Neuronal stem cell (in vitro differentiated cells): ENCODE measurements around the gene ZFR2.

ENCODE experiments used
- DNase-seq: peaks from one replicate; pipeline ENCODE4 v3.0.0-alpha.2; 2013; ENCODE audit warnings: low spot score
- H2AFZ ChIP-seq: one replicate; pipeline ENCODE4 v1.6.1; 2013; ENCODE audit warnings: mild to moderate bottlenecking, low read length, inconsistent platforms
- H2AK5ac ChIP-seq: 2 replicates; pipeline ENCODE4 v1.6.1; 2013; ENCODE audit warnings: low read depth, mild to moderate bottlenecking, inconsistent platforms, low read length, moderate library complexity, mixed read lengths
- H2BK120ac ChIP-seq: 2 replicates; pipeline ENCODE4 v1.6.1; 2013; ENCODE audit warnings: low read depth, mild to moderate bottlenecking, inconsistent platforms, low read length, moderate library complexity, mixed read lengths
- H2BK12ac ChIP-seq: one replicate; pipeline ENCODE4 v1.6.1; 2013; ENCODE audit warnings: low read length, inconsistent platforms
- H2BK15ac ChIP-seq: 2 replicates; pipeline ENCODE4 v1.6.1; 2013; ENCODE audit warnings: mild to moderate bottlenecking, low read length, inconsistent platforms, mixed read lengths
- H2BK5ac ChIP-seq: one replicate; pipeline ENCODE4 v1.6.1; 2013; ENCODE audit warnings: inconsistent platforms, mild to moderate bottlenecking, low read length, moderate library complexity
- H3K14ac ChIP-seq: one replicate; pipeline ENCODE4 v1.6.1; 2013; ENCODE audit warnings: low read length, inconsistent platforms
- H3K18ac ChIP-seq: 2 replicates; pipeline ENCODE4 v1.6.1; 2013; ENCODE audit warnings: low read length, inconsistent platforms
- H3K23ac ChIP-seq: 2 replicates; pipeline ENCODE4 v1.6.1; 2013; ENCODE audit warnings: low read depth, mild to moderate bottlenecking, mixed read lengths, low read length, inconsistent platforms; ENCODE audit not compliant: poor library complexity
- H3K27ac ChIP-seq: replicated peaks from 3 replicates; pipeline ENCODE4 v1.5.1; 2013; ENCODE audit warnings: low read length, inconsistent platforms
- H3K27me3 ChIP-seq, 3 experiments: 2 replicates each; pipeline ENCODE4 v1.6.1; 2013; ENCODE audit warnings: low read length in 3 of 3, mild to moderate bottlenecking in 2 of 3, inconsistent platforms in 1 of 3, low read depth in 1 of 3, mixed read lengths in 1 of 3, moderate library complexity in 1 of 3; ENCODE audit not compliant: control insufficient read depth in 3 of 3, insufficient read depth in 3 of 3
- H3K36me3 ChIP-seq, 2 donors: replicated peaks in 1 of 2; 2 replicates each; pipeline ENCODE4 v1.6.1; 2013; ENCODE audit warnings: low read length in 2 of 2; ENCODE audit not compliant: control insufficient read depth in 2 of 2, insufficient read depth in 2 of 2
- H3K4ac ChIP-seq: 2 replicates; pipeline ENCODE4 v1.6.1; 2013; ENCODE audit warnings: inconsistent platforms, mild to moderate bottlenecking, low read length, moderate library complexity
- H3K4me1 ChIP-seq, 2 donors: 1 replicate in 1 of 2; 2 replicates in 1 of 2; pipeline ENCODE4 v1.6.1; 2013; ENCODE audit warnings: low read length in 2 of 2, low read depth in 1 of 2; ENCODE audit not compliant: control insufficient read depth in 2 of 2, insufficient read depth in 1 of 2
- H3K4me2 ChIP-seq: one replicate; pipeline ENCODE4 v1.6.1; 2013; ENCODE audit warnings: mild to moderate bottlenecking, low read length, inconsistent platforms; ENCODE audit not compliant: insufficient read depth, poor library complexity, severe bottlenecking
- H3K4me3 ChIP-seq, 2 donors: 2 replicates each; pipeline ENCODE4 v1.5.1; 2013; ENCODE audit warnings: low read length in 2 of 2, mild to moderate bottlenecking in 2 of 2, inconsistent platforms in 1 of 2, moderate library complexity in 1 of 2
- H3K79me1 ChIP-seq: one replicate; pipeline ENCODE4 v1.6.1; 2013; ENCODE audit warnings: low read depth, mild to moderate bottlenecking, inconsistent platforms, low read length, moderate library complexity
- H3K9ac ChIP-seq: one replicate; pipeline ENCODE4 v1.6.1; 2013; ENCODE audit warnings: mild to moderate bottlenecking, low read depth, low read length, inconsistent platforms; ENCODE audit not compliant: poor library complexity
- H3K9me3 ChIP-seq, 2 donors: replicated peaks in 1 of 2; 2 replicates each; pipeline versions ENCODE3 to v1.6.1; 2013; ENCODE audit warnings: low read length in 2 of 2, mild to moderate bottlenecking in 2 of 2, inconsistent platforms in 1 of 2, low read depth in 1 of 2, mixed read lengths in 1 of 2, moderate library complexity in 1 of 2; ENCODE audit not compliant: control insufficient read depth in 2 of 2, insufficient read depth in 1 of 2
- H4K8ac ChIP-seq: one replicate; pipeline ENCODE4 v1.6.1; 2013; ENCODE audit warnings: low read depth, mild to moderate bottlenecking, inconsistent platforms, low read length, moderate library complexity
- H4K91ac ChIP-seq: one replicate; pipeline ENCODE4 v1.6.1; 2013; ENCODE audit warnings: low read length, low read depth, mild to moderate bottlenecking, inconsistent platforms; ENCODE audit not compliant: poor library complexity
- WGBS, 2 donors: extraction: QIAGEN DNeasy Blood & Tissue Kit; methylation state at CpG; one replicate each; pipeline ENCODE4 v1.1.7; 2013; ENCODE audit warnings: missing lambda C conversion rate in 2 of 2, mixed read lengths in 1 of 2; ENCODE audit not compliant: insufficient read length in 2 of 2, insufficient replicate concordance in 1 of 2; ENCODE audit errors: extremely low coverage in 2 of 2; 5-methylcytosine and 5-hydroxymethylcytosine counted together

Gene ZFR2

GRCh38 chr19:3862826-3863500 lies 5.9 kb downstream of the ZFR2 start:
- no peak overlapping the region for H2BK15ac ChIP-seq
- H3K18ac ChIP-seq, result no peak overlapping the region
- no peak overlapping the region for H2AK5ac ChIP-seq
- H3K14ac ChIP-seq, result peak overlapping the region; percentile 75
- no peak overlapping the region for H2BK12ac ChIP-seq
- H3K4me3 ChIP-seq, result no peak overlapping the region
- H3K4me2 ChIP-seq, result no peak overlapping the region
- peaks cover 0 to 12% (median 0%) of the 10 kb centered on the region in 3 experiments for H3K27me3 ChIP-seq
- no peak overlapping the region for H4K91ac ChIP-seq
- H3K9me3 ChIP-seq, result no peaks in the 10 kb centered on the region
- H3K4ac ChIP-seq, result no peak overlapping the region
- H3K4me1 ChIP-seq, result peaks cover 0 to 8% of the 10 kb centered on the region in 2 donors
- DNase-seq, result no peak
- H4K8ac ChIP-seq, result no peak overlapping the region
- H2BK5ac ChIP-seq, result no peak overlapping the region
- no peak overlapping the region for H3K23ac ChIP-seq
- no peak overlapping the region for H3K27ac ChIP-seq
- no peaks in the 10 kb centered on the region for H3K36me3 ChIP-seq
- no peak overlapping the region for H2BK120ac ChIP-seq
- peaks cover 3% of the 10 kb centered on the region for H3K79me1 ChIP-seq
- no CpG with 5 or more reads among the region's 25 CpGs for WGBS, 2 donors
- H3K9ac ChIP-seq, result peak overlapping the region; percentile 54
- no peak overlapping the region for H2AFZ ChIP-seq

- Histone ChIP-seq H3K4me3 (no peak overlapping the region), H2AK5ac (no peak overlapping the region), H3K27me3 (no peaks in the 10 kb centered on the region), H4K91ac (no peak overlapping the region), H3K9ac (no peak overlapping the region), H2AFZ (no peak overlapping the region), H2BK120ac (no peak overlapping the region), H3K23ac (no peak overlapping the region), H2BK12ac (no peak overlapping the region), H3K4me2 (no peak overlapping the region), H2BK15ac (no peak overlapping the region), H2BK5ac (no peak overlapping the region), H3K4me1 (no peaks in the 10 kb centered on the region), H3K4ac (no peak overlapping the region), H3K27ac (no peak overlapping the region), H3K9me3 (no peaks in the 10 kb centered on the region), H3K14ac (no peak overlapping the region), H3K18ac (no peak overlapping the region), H3K79me1 (peaks cover 3% of the 10 kb centered on the region), H3K36me3 (no peaks in the 10 kb centered on the region), H4K8ac (no peak overlapping the region)
- WGBS, 2 donors, result no CpG with 5 or more reads among the region's 17 CpGs
- no peak for DNase-seq
Observed at GRCh38 chr19:3860499-3860898, 8.3 kb downstream of the ZFR2 start.

GRCh38 chr19:3857449-3858003 lies 11.3 kb downstream of the ZFR2 start:
- H3K18ac ChIP-seq, result no peak overlapping the region
- H3K23ac ChIP-seq, result no peak overlapping the region
- no peak overlapping the region for H2AK5ac ChIP-seq
- H4K91ac ChIP-seq, result no peak overlapping the region
- DNase-seq, result no peak
- no peak overlapping the region for H3K14ac ChIP-seq
- no peak overlapping the region for H2BK12ac ChIP-seq
- H3K36me3 ChIP-seq, result peaks cover under 1 to 2% of the 10 kb centered on the region in 2 donors
- no CpG with 5 or more reads among the region's 12 CpGs for WGBS, 2 donors
- no peak overlapping the region for H2AFZ ChIP-seq
- H2BK15ac ChIP-seq, result no peak overlapping the region
- H3K9me3 ChIP-seq, result peaks cover under 1 to 6% of the 10 kb centered on the region in 2 donors
- H3K4me1 ChIP-seq, result no peaks in the 10 kb centered on the region
- H3K27ac ChIP-seq, result no peak overlapping the region
- H3K4ac ChIP-seq, result no peak overlapping the region
- no peak overlapping the region for H4K8ac ChIP-seq
- H3K9ac ChIP-seq, result no peak overlapping the region
- H3K4me3 ChIP-seq, result no peak overlapping the region
- H3K27me3 ChIP-seq, result no peaks in the 10 kb centered on the region
- no peak overlapping the region for H3K4me2 ChIP-seq
- H2BK120ac ChIP-seq, result no peak overlapping the region
- no peaks in the 10 kb centered on the region for H3K79me1 ChIP-seq
- H2BK5ac ChIP-seq, result no peak overlapping the region

GRCh38 chr19:3855320-3855719 lies 13.5 kb downstream of the ZFR2 start:
- no peak overlapping the region for H2AFZ ChIP-seq
- no peak overlapping the region for H3K4me2 ChIP-seq
- H3K4me3 ChIP-seq, result peak overlapping the region in 1 of 2 donors; percentile 20
- no peak overlapping the region for H2AK5ac ChIP-seq
- no peak overlapping the region for H4K8ac ChIP-seq
- DNase-seq, result no peak
- no peak overlapping the region for H2BK15ac ChIP-seq
- no peaks in the 10 kb centered on the region for H3K79me1 ChIP-seq
- peaks cover 6 to 21% of the 10 kb centered on the region in 2 donors for H3K9me3 ChIP-seq
- no peak overlapping the region for H3K9ac ChIP-seq
- no peak overlapping the region for H3K14ac ChIP-seq
- WGBS, 2 donors, result no CpG with 5 or more reads among the region's 19 CpGs
- H2BK5ac ChIP-seq, result no peak overlapping the region
- no peak overlapping the region for H3K18ac ChIP-seq
- peaks cover 4 to 7% of the 10 kb centered on the region in 2 donors for H3K36me3 ChIP-seq
- no peak overlapping the region for H4K91ac ChIP-seq
- H2BK120ac ChIP-seq, result no peak overlapping the region
- no peaks in the 10 kb centered on the region for H3K27me3 ChIP-seq
- no peak overlapping the region for H3K4ac ChIP-seq
- H3K23ac ChIP-seq, result no peak overlapping the region
- H3K4me1 ChIP-seq, result no peaks in the 10 kb centered on the region
- no peak overlapping the region for H3K27ac ChIP-seq
- no peak overlapping the region for H2BK12ac ChIP-seq
